A549 (cell line): ENCODE measurements around the gene NANS.

Experiments
- CEBPB ChIP-seq, 2 experiments: fragments of >200 bp in 1 of 2; sonication (Bioruptor Twin) in 1 of 2; formaldehyde crosslinking in 1 of 2; IDR thresholded peaks; 2 replicates each; pipeline ENCODE4 v1.6.1; 2012 to 2016
- TF ChIP-seq, protein P1 (sequence below): fragments of 200-600 bp; sonication (generic); IDR thresholded peaks from 2 replicates; pipeline ENCODE4 v1.6.1; 2016; ENCODE audit warnings: antibody characterized with exemption, mild to moderate bottlenecking, moderate library complexity

DNA sequence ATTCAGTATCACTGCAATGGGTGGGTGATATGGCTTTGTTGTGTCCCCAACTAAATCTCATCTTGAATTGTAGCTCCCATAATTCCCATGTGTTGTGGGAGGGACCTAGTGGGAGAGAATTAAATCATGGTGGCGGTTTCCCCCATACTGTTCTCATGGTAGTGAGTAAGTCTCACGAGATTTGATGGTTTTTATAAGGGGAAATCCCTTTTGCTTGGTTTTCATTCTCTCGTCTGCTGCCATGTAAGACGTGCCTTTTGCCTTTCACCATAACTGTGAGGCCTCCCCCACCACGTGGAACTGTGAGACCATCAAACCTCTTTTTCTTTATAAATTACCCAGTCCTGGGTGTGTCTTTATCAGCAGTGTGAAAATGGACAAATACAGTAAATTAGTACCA is 9.5 kb upstream of the NANS start:
- TF ChIP-seq, protein P1, sequence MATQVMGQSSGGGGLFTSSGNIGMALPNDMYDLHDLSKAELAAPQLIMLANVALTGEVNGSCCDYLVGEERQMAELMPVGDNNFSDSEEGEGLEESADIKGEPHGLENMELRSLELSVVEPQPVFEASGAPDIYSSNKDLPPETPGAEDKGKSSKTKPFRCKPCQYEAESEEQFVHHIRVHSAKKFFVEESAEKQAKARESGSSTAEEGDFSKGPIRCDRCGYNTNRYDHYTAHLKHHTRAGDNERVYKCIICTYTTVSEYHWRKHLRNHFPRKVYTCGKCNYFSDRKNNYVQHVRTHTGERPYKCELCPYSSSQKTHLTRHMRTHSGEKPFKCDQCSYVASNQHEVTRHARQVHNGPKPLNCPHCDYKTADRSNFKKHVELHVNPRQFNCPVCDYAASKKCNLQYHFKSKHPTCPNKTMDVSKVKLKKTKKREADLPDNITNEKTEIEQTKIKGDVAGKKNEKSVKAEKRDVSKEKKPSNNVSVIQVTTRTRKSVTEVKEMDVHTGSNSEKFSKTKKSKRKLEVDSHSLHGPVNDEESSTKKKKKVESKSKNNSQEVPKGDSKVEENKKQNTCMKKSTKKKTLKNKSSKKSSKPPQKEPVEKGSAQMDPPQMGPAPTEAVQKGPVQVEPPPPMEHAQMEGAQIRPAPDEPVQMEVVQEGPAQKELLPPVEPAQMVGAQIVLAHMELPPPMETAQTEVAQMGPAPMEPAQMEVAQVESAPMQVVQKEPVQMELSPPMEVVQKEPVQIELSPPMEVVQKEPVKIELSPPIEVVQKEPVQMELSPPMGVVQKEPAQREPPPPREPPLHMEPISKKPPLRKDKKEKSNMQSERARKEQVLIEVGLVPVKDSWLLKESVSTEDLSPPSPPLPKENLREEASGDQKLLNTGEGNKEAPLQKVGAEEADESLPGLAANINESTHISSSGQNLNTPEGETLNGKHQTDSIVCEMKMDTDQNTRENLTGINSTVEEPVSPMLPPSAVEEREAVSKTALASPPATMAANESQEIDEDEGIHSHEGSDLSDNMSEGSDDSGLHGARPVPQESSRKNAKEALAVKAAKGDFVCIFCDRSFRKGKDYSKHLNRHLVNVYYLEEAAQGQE, result no peak
- TF ChIP-seq CEBPB (IDR thresholded peaks at IDR 0.05), result no peak
